GM12864 (cell line): ENCODE data around the gene ATP1B4.

Experiments used
- DNase-seq: peaks from one replicate; pipeline ENCODE4 v3.0.0-alpha.2; 2011; ENCODE audit warnings: low read depth
- H3K4me3 ChIP-seq: 2 replicates; pipeline ENCODE4 v1.5.1; 2011; ENCODE audit warnings: mild to moderate bottlenecking, low read depth, low read length, control low read depth
- TF ChIP-seq, protein P1 (sequence below): IDR thresholded peaks from 2 replicates; pipeline ENCODE4 v1.5.1; 2011; ENCODE audit warnings: low read depth, mild to moderate bottlenecking, moderate library complexity, low read length, control low read depth, inconsistent platforms; ENCODE audit errors: missing control alignments

The ATP1B4 gene

DNA sequence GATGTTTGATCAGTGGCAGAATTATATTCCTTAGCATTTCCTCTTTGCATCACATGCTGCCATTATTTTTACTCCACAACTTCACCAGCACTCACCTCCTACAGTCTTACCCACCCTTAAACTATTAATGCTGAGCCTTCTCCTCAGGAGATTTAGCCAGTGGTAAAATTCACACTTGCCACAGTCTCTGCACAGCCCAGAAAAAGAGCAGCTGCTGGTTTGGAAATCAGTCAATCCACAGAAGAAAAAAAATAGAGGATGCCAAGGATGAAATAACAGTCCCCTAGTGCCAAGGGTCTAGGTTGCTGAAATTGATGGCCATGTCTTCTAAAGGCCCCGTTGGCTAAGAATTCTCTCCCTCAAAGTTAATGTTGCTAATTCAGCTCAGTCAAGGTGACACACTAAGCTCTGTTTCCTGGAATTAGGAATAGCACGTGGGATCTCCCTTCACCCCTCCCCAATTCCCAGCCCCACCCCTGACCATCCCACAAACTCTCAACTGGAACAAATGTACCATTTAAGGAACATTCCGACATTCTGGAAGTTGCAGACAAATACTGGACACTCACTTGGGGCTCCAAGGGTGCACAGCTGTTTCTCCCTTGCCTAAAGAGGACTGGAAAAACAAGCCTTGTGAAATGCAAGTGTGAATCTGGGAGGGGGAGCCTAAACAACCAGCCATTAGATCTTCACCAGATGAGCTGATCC is 5.7 kb downstream of the ATP1B4 start:
- H3K4me3 ChIP-seq, result no peak overlapping the region
- TF ChIP-seq, protein P1, sequence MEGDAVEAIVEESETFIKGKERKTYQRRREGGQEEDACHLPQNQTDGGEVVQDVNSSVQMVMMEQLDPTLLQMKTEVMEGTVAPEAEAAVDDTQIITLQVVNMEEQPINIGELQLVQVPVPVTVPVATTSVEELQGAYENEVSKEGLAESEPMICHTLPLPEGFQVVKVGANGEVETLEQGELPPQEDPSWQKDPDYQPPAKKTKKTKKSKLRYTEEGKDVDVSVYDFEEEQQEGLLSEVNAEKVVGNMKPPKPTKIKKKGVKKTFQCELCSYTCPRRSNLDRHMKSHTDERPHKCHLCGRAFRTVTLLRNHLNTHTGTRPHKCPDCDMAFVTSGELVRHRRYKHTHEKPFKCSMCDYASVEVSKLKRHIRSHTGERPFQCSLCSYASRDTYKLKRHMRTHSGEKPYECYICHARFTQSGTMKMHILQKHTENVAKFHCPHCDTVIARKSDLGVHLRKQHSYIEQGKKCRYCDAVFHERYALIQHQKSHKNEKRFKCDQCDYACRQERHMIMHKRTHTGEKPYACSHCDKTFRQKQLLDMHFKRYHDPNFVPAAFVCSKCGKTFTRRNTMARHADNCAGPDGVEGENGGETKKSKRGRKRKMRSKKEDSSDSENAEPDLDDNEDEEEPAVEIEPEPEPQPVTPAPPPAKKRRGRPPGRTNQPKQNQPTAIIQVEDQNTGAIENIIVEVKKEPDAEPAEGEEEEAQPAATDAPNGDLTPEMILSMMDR, result no peak
- DNase-seq, result no peak

DNA sequence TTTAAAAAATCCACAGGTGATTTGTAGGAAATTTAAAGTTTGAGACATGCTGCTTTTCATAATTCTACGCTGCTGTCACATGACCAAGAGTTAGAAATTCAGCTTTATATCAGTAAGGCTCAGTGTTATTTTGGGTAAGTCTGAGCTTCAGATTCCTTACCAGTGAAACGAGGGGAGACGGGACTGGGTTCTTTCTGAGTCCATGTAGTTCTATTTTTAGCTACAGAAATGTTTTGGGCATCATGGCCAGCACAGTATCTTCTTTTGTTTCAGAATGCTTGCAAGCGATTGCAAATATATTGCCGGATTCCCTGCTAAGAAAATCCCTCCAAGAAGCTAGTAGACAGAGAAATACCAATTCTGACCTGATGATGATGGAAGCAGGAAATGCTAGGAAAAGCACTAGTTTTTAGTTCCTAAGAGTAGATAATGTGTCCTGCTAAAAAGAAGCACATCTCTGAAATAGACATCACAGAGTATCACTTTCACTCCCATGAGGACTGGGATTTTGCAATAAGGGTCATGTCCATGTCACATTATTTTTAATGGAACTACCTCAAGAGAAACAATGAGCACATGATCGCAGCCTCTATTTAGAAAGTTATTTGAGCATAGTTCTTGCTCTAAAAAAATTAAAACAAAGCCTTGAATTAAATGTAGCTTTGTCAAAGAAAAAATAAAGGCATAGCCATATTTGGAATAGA is 10.9 kb downstream of the ATP1B4 start:
- no peak for DNase-seq
- TF ChIP-seq, protein P1, result no peak
- no peak overlapping the region for H3K4me3 ChIP-seq

GRCh38 chrX:120377179-120377578 is 15.3 kb downstream of the ATP1B4 start:
- no peak overlapping the region for H3K4me3 ChIP-seq
- no peak for DNase-seq
- TF ChIP-seq, protein P1, result no peak

DNA sequence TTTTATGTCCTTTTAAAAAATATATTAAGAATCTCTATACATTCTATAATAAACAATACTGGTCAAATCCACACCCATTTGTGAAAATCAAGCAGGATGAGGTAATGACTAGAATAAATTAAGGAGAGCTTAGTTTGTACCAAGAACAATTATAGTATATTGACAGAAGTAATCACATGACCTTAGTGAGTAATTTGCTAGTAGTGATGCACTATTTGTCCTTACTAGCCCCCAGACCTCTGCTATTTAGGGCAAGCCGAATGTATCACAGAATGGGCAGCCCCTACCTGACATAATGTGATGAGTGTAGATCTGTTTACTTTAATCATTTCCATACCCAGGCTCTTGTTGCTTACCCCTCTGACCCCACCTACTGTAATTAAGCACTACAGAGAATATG is 15.8 kb downstream of the ATP1B4 start:
- TF ChIP-seq, protein P1, result no peak
- DNase-seq, result no peak
- no peak overlapping the region for H3K4me3 ChIP-seq

- H3K4me3 ChIP-seq, result no peak overlapping the region
- TF ChIP-seq, protein P1, result no peak
- no peak for DNase-seq
Measured at GRCh38 chrX:120378570-120378969, 16.7 kb downstream of the ATP1B4 start.

GRCh38 chrX:120379937-120380681 is 18.2 kb downstream of the ATP1B4 start:
- DNase-seq, result no peak
- TF ChIP-seq, protein P1, result no peak
- no peak overlapping the region for H3K4me3 ChIP-seq
